GM19397 (cell line): Measurements from ENCODE around the gene STUM.
"Not testable (repeated sequence)": the region's sequence is repeated elsewhere in the genome, so short reads cannot be mapped to it uniquely, and the experiment has no call there.

Source experiments
- ATAC-seq: cut with Tn5 transposase; IDR thresholded peaks from one replicate; pipeline ENCODE4 v1.9.1; 2021; ENCODE audit warnings: mild to moderate bottlenecking, moderate library complexity; ENCODE audit not compliant: unreplicated experiment

Gene STUM

DNA sequence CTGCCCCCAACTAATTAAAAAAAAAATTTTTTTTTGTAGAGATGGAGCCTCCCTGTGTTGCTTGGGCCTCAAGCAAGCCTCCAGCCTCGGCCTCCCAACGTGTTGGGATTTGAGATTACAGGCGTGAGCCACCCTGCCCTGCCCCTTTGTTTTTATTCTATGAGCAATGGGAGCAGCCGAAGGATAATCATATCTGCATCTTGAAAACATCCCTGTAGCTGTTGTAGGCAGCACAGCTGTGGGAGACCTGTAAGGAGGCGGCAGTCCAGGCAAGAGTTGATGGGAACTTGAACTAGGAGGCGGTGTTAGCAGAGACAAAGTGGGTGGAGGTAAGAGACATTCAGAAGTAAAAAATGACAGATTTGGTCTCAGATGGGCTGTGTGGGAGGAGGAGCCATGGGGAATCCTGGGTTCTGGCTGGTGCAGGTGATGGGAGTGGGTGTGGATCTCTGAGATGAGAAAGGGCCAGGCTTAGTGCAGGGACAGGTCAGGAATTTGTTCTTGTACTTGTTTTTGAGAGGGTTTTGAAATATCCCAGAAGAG lies 31.3 kb downstream of the STUM start:
- no peak for ATAC-seq

DNA sequence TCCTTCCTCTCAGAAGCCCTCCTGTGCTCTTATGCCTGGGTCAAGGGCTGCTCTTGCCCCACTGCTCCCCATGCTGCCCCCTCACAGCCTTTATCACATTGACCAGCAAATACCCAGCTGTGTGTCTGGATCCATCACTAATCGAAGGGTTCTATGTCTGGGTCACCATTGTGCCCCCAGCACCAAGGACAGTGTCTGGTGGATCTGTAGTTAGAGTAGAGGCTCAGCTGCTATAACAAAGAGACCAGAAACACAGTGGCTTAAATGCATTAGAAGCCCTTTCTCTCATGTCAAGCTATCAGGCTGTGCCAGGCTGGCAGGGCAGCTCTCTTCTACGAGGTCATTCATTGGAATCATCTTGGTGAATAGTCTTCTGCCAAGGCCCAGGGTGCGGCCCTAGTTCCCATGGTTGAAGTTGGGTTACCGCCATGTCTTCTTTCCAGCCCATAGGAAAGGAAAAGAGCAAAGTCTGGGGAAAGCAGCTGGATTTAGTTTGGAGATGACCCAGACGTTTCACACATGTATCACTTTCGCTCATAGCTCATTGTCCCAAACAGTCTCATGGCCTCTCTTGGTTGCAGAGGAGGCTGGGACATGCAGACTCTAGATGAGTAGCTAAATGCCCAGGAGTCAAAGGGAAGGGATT lies 32.2 kb downstream of the STUM start:
- ATAC-seq = no peak

DNA sequence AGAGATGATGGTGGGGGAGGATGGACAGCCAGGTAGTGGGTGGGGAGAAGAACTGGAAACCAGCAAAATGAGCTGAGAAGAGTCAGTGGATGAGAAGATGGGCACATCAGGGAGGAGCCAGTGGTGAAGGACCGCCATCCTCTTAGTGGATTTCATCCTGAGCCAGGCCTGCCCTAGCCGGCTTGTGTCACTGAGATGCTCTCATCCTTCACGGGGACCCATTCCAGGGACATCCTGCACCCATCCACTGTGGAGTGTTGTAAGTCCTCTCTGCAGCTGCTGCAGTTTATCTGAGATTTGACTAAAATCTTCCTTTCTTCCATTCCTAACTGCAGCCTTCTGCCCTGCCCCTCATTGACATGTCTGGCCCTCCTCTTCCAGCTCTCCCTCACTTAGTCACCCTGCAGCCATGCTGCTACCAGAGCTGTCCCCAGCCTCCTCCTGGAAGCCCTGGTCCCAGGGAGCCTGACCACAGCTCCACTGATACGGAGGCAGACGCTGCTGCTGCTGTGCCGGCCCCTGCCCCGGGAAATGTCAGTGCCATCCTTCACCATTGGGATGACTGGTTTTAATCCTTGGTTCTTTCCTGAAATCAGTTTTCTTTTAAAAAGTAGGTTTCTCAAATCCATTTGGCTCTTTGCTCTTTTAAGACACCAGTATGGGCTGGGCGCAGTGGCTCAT lies 33.2 kb downstream of the STUM start:
- no peak for ATAC-seq

DNA sequence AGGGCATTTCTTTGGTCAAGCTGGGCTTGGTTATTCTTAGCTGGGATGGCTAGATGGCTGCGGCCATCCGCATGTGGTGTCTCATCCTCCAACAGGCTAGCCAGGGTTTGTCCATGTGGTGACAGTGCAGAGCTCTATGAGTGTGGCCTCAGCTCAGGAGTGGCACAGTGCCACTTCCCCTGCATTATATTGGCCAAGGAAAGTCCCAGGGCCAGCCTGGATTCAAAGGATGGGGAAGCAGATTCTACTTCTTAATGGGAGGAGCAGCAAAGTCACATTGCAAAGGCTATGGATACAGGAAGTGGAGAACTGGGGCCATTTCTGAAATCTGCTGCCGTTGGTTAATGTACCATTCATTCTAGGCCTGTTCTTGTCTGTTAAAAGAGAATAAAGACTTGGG lies 34.4 kb downstream of the STUM start:
- no peak for ATAC-seq

DNA sequence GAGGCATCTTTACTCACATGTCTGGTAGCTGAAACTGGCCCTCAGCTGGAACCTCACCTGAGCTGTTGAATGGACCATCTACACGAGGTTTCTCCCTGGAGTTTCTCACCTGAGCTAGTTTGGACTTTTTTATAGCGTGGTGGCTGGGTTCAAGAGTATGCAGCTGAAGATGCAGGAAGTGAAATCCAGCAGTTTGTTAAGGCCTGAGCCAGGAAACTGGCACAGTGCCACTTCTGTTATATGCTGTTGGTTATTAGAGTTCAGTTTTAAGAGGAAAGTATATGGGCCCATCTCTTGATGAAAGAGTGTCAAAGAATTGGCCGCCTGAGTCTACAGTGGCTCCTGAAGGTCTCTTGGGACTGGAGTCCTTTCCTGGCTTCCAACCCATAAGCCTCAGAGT lies 35.6 kb downstream of the STUM start:
- ATAC-seq = no peak

DNA sequence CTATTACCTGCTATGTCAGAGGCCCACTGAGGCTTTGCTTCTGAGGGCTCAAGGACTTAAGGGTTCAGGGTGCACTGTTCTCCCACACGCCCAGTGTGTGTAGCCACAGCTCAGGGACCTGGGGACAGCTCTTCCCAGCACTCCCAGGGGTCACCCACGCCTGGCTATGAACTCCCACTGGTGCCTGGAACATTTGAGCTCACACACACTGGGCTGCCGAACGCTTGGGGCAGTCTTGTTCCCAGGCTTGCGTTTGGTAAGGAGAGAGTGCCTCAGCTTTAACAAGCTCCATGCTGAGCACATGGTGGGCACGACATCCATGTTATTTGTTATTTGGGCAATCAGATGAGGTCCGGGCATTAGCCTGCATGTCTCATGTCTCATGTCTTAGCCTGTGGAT lies 37.6 kb downstream of the STUM start:
- ATAC-seq = no peak

DNA sequence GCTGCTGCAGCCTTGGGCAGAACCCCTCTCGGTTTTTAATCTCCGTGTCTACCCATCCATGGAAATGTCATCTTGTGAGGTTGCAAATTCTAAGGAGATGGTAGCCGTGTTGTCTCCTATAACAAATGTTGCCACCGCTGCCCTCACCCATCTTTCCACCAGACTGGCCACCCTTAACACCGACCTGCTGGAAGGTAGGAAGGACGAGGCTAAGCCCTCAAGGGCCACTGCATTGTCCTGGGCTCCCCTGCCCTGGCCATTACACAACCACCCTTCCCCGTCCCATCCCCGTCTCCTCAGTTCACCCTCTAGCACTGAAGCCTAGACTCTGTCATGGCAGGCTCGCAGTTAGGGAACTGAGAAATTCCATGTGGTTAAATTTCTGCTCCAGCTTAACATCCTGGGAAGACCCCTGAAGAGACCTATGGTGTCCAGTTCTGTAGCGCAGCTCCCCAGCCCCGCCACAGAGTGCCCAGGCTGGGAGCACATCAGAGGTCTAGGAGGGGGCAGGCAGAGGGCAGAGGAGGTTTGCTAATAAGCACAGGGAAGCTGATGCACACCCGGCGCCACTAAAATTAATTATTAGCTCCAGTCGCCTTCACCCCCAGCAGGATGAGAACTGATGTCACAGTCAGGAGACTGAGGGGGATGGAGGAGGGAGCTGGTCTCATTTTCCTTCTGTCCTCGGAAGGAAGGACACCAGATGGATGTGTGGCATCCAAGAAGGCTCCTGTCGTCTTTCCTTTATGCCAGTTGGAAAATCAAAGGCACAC lies 38.3 kb downstream of the STUM start:
- no peak for ATAC-seq

DNA sequence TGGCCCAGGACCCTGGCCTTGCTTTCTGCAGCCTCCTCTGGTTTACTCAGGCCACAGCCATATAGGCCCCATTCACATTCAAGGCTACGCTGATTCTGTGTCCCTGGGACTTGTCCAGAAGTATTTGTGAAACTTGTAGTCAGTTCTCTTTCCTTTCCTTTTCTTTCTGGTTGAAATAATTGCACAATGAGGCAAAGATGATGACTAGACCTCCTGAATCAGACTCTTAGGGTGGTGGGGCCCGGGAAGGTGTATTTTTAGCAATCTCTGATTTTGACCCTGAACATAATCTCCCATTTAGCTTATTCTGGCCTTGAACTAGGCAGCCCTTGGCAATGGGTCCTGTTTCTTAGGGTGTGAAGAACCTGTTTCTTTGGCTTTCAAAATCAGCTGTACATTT lies 39.9 kb downstream of the STUM start:
- ATAC-seq = no peak

DNA sequence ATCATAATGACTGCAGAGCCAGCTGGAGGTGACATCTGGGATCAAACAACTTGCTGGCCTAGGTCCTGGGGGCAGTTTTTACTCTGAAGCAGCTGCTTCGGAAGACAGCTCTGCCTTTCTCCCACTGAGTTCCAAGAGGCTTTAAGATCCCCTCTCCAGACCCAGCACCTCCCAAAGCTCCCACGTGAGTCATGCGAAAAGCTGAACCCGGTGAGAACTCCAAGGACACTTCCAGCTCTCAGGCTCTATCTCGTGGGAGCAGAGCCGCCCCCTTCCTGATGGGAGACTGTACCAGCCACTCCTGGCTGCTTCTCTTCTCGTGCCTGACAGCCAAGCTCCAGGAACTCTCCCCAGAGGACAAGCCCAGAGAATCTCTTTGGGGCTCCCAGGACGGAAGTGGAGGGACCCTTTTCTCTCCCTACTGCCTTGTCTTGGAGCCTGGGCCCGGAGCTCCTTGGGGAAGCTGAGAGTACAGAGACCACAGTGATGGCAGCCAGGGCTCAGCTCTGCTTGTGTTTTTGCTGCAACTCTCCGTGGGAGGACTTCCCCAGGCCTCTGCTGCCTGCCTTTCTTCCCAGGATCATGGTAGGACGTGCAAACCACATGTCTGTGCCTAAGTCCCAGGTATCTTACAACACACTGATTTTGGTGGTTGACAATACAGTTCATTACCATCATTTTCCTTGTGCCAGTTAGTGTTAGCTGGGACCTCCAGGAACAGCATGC lies 40.6 kb downstream of the STUM start:
- no peak for ATAC-seq

DNA sequence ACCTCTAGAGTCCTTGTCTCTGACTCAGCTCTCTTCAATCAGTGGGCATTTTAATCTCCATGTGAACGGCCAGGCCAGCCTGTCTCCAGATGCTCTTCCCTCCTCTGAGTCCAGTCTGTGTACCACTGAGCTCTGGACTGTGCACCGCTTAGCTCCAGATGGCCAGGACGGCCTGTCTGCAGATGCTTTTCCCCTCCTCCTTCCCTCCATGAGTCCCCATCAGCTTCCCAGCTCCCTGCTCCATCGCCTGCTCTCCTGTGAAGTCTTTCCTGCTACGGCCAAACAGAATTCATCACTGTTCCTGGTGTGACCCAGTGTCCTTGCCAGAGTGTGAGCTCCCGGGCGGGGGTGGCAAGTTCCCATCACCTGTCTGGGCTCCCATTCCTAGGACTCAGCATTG lies 42.0 kb downstream of the STUM start:
- ATAC-seq = no peak

DNA sequence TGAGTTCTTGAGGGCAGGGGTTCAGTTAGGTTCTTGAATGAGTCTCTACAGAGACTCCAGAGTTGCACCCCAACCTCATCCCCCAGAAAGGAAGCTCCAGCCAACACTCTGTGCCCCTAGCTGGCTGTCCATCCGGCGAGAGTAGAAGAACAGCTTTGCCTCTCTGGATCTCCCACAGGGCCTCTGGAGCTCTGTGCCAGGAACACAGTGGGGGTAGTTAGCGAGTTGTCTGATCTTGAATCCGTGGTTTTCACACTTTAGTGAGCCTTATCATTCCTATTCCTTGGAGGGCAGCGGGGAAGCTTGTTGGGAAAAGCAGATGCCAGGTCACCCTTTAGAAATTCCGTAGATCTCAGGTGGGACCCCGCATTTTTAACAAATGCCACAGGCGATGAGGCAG lies 45.0 kb downstream of the STUM start:
- ATAC-seq = no peak

DNA sequence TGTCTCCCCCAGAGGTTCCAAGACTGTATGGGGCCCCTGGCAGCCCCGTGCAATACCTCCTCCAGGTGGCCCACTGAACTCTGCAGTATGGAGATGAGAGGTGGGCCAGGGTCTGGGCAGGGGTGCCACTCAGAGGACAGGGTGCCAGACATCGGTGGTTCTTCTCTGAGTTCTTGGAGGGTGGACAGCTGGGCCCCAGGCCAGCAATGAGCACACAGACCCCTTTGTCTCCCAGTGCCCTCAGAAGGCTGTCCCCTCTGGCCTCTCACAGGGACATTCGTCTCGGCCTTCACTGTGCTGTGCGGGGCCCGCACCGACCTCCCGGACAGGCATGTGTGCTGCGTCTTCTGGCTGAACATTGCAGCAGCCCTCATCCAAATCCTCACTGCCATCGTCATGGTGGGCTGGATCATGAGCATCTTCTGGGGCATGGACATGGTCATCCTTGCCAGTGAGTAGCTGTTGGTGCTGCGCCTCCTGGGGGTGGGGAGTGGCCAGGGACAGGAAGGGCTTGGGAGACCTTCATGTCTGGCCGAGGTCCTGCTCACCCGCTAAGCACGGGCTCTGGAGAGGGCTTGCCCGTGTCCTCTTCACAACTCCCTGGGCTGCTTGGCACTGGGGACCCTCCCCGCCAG lies 48.1 kb downstream of the STUM start:
- no peak for ATAC-seq

DNA sequence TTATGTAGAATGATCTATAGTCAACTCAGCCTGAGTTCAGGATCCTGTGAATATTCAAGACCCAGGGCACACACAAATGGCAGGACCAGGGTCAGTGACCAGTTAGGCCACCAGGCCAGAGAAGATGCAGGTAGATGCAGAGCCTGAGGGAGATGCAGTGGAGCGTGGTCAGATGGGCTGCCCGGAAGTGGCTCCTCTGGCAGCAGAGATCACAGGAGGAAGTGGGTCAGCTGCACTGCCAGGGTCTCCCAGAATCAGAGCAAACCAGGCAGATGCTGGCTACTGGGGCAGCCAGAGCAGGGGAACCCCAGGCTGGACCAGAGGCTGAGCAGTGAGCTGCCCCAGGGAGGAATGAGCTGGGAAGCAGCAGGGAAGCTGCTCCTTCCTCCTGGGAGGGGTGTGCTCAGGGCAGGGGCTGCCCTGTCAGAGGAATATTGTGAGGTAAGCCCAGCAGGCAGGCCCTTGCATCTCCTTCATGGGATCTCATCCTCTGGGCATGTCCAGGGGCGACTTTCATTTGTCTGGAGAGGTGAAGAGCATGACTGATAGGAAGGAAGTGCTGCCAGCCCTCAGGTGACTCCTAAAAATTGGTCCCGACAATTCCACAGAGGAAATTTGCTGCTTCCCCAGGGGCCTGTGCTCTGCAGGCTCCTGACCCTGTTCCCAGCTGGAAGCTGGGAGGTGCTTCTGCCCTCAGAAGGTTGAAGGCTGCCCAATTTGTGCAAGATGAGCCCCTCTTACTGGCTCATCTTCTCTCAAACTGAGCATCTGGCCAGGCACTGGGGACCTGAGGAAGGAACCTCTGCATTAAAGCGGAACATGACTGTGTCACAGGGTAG lies 49.3 kb downstream of the STUM start:
- ATAC-seq = no peak

DNA sequence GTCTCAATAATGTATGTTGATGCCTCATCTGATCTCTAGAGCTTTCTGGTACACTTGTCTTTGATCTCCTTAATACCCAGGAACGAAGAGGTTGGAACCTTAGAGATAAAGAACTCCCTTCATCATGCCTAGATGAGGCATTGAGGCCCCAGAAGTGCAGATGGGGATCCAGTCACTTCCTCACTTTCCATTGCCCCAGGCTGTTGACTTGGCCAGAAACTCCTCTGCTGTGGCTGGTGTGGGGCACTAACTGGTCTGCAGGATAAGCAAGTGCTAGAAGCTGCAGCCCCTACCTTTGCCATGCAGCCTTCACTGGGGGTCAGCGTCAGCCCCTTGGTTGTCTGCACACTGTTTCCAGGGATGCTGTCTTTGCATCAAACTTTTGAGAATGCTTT lies 49.9 kb downstream of the STUM start:
- no peak for ATAC-seq

DNA sequence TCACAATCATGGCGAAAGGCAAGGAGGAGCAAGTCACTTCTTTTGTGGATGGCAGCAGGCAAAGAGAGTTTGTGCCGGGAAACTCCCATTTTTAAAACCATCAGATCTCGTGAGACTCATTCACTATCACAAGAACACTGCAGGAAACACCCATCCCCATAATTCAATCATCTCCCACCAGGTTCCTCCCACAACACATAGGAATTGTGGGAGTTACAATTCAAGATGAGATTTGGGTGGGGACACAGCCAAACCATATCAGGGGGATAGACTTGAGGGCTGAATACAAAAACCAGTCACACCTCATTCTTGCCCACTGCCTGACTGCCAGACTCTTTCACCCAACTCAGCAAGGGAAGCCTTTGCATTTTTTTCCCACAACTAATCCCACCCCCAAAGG lies 50.4 kb downstream of the STUM start:
- not testable (repeated sequence) for ATAC-seq

DNA sequence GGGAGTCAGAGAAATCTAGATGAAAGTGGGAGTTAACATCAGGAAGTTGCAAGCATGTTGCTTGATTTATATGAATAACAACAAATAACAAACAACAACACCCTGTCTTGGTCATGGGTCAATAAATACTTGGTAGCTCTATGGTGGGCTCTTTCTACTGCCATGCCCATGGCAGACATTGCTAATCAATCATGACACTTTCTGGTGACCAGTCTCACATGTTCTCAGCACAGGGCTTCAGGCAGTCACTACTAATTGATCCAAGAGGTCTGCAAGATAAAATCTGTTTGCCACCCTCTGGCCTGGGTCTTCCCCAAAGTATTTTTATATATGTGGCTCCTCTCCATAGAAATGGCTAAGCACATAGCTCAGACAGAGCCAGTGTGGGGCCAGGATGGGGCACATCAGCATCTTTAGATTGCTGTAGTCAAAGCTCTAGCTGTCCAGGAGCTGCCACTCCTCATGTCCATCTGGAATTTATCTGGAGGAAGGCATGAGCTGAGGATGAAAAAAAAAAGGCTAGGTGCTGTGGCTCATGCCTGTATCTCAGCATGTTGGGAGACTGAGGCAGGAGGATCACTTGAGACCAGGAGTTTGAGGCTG lies 51.2 kb downstream of the STUM start:
- ATAC-seq = no peak

DNA sequence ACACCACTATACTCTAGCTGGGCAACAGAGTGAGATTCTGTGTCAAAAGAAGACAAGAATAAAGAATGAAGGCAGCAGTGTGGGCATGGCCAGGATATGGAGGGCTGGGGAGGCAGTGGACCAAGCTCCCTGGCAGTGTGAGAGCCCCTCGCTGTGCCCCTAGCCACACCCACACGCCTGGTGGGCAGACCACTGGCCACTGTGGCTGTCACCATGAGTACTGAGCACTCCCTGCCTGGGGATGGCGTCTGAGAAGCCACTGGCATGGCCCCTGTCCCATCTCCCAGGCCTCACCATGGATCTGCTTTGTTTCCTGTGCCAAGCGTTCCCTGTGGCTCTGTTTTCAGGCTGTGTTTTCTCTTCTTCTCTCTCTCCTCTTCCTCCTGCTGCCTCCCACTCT lies 51.7 kb downstream of the STUM start:
- ATAC-seq = no peak

DNA sequence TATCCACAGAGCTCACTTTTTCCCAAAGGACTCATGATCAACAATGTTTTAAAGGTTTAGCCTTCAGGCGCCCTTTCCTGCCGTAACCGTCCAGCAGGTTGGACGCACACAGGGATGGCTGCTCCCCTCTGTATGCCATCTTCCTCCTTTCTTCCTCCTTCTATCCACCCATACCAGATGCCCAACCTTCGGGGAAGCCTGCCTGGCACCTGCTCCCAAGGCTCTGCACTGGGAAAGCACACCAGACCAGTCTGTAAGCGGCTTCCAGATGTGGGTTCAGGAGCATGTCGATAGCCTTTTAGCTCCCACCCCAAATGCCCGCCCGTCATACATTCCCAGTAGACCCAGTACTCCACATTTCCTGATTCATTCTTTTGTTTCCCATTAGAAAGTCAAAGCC lies 52.9 kb downstream of the STUM start:
- ATAC-seq = no peak

DNA sequence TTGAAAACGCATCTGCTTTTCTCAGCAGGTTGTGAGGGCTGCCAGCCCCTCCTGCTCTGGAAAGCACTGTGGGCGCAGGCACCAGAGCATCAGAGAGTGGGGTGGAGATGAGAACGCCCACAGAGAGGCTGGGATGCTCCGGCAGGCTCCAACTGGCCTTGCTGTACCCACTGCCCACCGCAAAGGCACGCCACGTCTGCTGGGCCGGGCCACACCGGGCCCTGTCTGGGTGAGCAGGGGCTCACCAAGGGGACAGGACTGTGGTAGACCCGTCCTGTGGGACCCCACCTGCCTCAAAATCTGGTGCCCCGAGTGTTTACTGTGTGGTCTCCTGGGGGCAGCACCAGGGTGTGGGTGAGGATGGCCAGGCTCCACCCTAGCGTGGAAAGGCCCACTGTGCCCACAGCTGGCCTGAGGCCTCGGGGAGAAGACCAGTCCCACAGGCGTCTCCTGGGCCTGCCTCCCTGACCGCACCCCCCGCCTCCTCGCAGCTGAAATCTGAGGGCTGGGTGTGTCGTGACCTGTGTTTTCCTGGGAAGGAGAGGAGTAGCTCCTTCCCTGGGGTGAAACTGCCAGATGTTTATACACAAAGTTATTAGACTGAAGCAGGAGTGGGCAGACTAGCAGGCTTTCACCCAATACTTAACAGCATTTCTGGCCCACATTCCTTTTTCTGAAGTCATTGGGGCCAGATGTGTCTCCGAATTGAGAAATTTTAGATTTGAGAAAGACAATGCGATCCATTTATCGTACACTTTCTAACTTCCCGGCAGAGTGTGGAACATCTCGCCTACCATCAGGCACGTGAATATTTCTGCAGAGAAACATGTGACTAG lies 53.8 kb downstream of the STUM start:
- no peak for ATAC-seq
